Fibroblast of mammary gland (primary cell): ENCODE data around the gene POLG2.
"Not testable (repeated sequence)": the region's sequence is repeated elsewhere in the genome, so short reads cannot be mapped to it uniquely, and the experiment has no call there.

ENCODE experiments used
- DNase-seq: peaks from one replicate; pipeline ENCODE4 v3.0.0-alpha.2; 2010; ENCODE audit warnings: low read depth
- H3K4me3 ChIP-seq: 2 replicates; pipeline ENCODE4 v1.5.1; 2011; ENCODE audit warnings: low read depth, mild to moderate bottlenecking, low read length, moderate library complexity; ENCODE audit not compliant: control insufficient read depth
- TF ChIP-seq, protein P1 (sequence below): conservative IDR thresholded peaks from 2 replicates; pipeline ENCODE4 v1.5.1; 2011; ENCODE audit warnings: low read depth, low read length, inconsistent platforms; ENCODE audit not compliant: control insufficient read depth, insufficient read depth

The POLG2 gene

GRCh38 chr17:64498308-64499203 is 1.7 kb upstream of the POLG2 start:
- peak; percentile 27 for DNase-seq
- TF ChIP-seq, protein P1, sequence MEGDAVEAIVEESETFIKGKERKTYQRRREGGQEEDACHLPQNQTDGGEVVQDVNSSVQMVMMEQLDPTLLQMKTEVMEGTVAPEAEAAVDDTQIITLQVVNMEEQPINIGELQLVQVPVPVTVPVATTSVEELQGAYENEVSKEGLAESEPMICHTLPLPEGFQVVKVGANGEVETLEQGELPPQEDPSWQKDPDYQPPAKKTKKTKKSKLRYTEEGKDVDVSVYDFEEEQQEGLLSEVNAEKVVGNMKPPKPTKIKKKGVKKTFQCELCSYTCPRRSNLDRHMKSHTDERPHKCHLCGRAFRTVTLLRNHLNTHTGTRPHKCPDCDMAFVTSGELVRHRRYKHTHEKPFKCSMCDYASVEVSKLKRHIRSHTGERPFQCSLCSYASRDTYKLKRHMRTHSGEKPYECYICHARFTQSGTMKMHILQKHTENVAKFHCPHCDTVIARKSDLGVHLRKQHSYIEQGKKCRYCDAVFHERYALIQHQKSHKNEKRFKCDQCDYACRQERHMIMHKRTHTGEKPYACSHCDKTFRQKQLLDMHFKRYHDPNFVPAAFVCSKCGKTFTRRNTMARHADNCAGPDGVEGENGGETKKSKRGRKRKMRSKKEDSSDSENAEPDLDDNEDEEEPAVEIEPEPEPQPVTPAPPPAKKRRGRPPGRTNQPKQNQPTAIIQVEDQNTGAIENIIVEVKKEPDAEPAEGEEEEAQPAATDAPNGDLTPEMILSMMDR, result no peak
- H3K4me3 ChIP-seq, result no peak overlapping the region

- TF ChIP-seq, protein P1, result no peak
- DNase-seq, result no peak
- peak overlapping the region; percentile 85 for H3K4me3 ChIP-seq
Observed at GRCh38 chr17:64497565-64498035, 746 bp upstream of the POLG2 start.

GRCh38 chr17:64496348-64496785 is 487 bp downstream of the POLG2 start:
- DNase-seq, result no peak
- peak overlapping the region; percentile 85 for H3K4me3 ChIP-seq
- TF ChIP-seq, protein P1, result no peak

- not testable (repeated sequence) for H3K4me3 ChIP-seq, DNase-seq
Observed at GRCh38 chr17:64495300-64495699, 1.6 kb downstream of the POLG2 start.

DNA sequence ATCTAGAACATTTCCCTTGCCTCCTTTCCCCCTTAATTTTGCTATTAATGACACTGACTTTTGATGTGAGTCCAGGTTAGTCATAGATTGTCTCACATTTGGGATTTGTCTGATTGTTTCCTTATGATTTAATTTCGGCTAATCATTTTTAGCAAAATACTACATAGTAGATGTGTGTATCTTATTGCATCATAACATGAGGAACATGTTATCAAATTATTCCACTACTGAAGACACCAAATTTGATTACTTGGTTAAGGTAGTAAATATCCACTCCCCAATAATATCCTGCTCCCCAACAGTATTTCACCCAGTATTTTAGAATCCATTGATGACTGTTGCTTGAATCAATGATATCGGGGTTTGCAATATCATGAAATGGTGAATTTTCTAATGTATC is 2.7 kb downstream of the POLG2 start:
- H3K4me3 ChIP-seq, result no peak overlapping the region
- no peak for DNase-seq
- TF ChIP-seq, protein P1, result no peak

GRCh38 chr17:64492481-64493109 is 4.3 kb downstream of the POLG2 start:
- DNase-seq, result peak; percentile 47
- TF ChIP-seq, protein P1, result peak; percentile 56
- H3K4me3 ChIP-seq, result no peak overlapping the region

GRCh38 chr17:64491994-64492393 is 4.9 kb downstream of the POLG2 start:
- no peak overlapping the region for H3K4me3 ChIP-seq
- peak; percentile 80 for DNase-seq
- TF ChIP-seq, protein P1, result no peak
